Suprapubic skin (tissue), 3 donors: ENCODE data around the gene MYO15B.

ENCODE experiments used
- EP300 ChIP-seq: sonication (generic); formaldehyde crosslinking; IDR thresholded peaks from one replicate; pipeline ENCODE4 v1.6.1; 2017; ENCODE audit warnings: antibody characterized with exemption
- TF ChIP-seq, protein P1 (sequence below), 2 donors: fragments of 200-600 bp in 1 of 2; fragments of 450-650 bp in 1 of 2; sonication (generic) in 1 of 2; IDR thresholded peaks; one replicate each; pipeline ENCODE4 v1.5.1; 2016 to 2019; ENCODE audit warnings: antibody characterized with exemption in 2 of 2, mild to moderate bottlenecking in 1 of 2, moderate library complexity in 1 of 2

DNA sequence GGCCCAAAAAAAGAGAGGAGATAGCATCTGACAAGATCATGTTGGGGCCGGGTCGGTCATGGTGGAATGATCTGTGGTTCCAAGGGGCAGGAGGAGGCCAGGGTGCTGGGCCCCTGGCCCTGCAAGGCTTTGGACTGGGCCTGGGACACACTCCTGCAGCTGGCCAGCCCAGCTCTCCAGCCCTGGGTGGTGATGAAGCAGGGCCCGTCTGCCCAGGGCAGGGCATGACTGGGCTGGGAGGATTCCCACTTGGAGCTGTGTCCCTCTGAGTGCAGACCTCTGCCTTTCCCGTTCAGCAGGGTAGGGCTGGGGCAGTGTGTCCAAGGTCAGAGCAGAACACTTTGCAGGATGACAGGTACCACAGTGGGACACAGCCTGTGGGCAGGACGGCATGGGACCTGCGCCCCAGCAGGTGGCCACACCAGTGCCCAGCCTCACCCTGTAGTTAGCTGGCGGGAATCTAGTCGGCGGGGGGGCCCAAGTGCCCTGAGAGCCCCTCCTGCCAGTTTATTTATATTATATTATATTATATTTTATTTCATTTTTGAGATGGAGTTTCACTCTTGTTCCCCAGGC, 27.6 kb upstream of the MYO15B start:
- TF ChIP-seq EP300, result no peak
- TF ChIP-seq, protein P1, sequence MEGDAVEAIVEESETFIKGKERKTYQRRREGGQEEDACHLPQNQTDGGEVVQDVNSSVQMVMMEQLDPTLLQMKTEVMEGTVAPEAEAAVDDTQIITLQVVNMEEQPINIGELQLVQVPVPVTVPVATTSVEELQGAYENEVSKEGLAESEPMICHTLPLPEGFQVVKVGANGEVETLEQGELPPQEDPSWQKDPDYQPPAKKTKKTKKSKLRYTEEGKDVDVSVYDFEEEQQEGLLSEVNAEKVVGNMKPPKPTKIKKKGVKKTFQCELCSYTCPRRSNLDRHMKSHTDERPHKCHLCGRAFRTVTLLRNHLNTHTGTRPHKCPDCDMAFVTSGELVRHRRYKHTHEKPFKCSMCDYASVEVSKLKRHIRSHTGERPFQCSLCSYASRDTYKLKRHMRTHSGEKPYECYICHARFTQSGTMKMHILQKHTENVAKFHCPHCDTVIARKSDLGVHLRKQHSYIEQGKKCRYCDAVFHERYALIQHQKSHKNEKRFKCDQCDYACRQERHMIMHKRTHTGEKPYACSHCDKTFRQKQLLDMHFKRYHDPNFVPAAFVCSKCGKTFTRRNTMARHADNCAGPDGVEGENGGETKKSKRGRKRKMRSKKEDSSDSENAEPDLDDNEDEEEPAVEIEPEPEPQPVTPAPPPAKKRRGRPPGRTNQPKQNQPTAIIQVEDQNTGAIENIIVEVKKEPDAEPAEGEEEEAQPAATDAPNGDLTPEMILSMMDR (IDR thresholded peaks at IDR 0.05), result no peak
